ENCODE data around the gene DYRK3.
"Not testable (repeated sequence)": the region's sequence is repeated elsewhere in the genome, so short reads cannot be mapped to it uniquely, and the experiment has no call there.

Gene DYRK3

DNA sequence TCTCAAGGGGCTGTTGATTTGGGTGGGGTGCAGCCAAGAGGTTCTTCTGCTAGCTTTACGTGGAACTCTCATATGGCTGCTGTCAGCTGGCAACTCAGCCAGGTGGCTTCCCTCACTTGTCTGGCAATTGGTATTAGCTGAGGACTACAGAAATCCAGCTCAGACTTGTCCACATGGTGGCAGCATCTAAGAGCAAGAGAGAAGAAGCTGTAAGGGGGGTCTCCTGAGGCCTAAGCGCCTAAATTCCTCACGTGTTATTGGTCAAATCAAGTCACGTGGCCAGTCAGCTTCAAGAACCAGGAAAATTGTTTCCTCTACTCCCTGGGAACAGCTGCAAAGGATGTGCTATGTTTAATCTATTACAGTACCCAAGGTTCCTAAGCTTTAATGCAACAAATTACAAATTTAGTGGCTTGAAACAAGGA lies 4.2 kb upstream of the DYRK3 start:
- DNase-seq (ENCODE audit: low read depth), result peak; percentile 86

DNA sequence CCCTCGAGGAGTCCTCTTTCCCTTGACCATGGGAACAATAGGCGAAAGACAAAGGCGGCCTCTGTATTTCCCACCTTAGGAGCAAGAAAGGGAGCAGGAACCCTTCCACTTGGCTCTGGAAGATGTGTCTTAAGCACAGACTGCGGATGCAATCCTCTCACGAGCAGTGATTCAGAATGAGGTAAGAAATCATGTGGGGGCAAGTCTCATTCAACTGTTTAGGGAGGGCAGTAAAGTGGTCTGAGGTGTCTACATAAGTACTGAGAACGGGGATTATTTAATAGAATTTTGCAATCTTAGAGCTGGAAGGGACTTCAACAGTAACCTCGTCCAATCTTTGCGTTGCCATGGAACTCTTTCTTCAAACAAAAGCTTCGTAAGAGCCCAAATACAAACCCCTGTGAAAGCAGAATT lies 1.6 kb upstream of the DYRK3 start:
- DNase-seq (ENCODE audit: low read depth), result peak; percentile 97

GRCh38 chr1:206634365-206635079 lies 814 bp upstream of the DYRK3 start:
- peak; percentile 76 for DNase-seq (ENCODE audit: low read depth)

GRCh38 chr1:206635978-206636345 lies 626 bp downstream of the DYRK3 start:
- DNase-seq (ENCODE audit: low read depth), result no peak

DNA sequence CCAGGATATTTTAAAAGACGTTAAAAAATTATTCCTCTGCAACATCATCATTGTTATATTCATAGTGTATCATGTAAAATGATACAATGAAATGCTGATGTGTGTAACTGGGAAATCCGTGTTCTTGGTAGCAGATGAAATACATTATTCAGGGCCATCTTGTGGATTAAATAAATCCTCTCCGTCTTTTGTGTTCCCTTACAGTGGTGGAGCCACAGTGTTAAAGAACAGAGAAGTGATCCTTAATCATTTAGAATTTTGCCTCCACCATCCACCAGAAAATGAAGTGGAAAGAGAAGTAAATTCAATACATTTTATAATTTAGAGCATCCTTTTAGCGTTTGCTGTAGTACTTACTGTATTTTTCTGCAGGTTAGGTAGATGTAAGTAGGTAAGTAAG lies 1.3 kb downstream of the DYRK3 start:
- no peak for DNase-seq (ENCODE audit: low read depth)

DNA sequence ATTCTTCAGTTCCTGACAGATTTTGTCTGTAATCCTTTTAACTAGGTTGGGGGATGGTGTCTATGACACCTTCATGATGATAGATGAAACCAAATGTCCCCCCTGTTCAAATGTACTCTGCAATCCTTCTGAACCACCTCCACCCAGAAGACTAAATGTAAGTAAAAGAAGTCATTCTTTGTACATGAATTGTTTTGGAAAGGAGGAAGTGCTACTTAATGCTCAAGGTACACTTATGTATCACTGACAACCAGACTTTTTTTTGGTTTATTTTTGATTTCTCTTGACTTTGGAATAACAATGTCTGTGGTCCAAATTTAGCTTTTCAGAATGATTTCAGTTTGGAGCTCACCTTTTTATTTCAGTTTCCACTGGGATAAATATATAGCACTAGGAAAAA lies 2.3 kb downstream of the DYRK3 start:
- DNase-seq (ENCODE audit: low read depth), result no peak

DNA sequence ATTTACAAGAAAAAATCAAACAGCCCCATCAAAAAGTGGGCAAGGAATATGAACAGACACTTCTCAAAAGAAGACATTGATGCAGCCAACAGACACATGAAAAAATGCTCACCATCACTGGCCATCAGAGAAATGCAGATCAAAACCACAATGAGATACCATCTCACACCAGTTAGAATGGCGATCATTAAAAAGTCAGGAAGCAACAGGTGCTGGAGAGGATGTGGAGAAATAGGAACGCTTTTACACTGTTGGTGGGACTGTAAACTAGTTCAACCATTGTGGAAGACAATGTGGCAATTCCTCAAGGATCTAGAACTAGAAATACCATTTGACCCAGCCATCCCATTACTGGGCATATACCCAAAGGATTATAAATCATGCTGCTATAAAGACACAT lies 6.7 kb downstream of the DYRK3 start:
- not testable (repeated sequence) for DNase-seq (ENCODE audit: low read depth)

GRCh38 chr1:206643118-206643698 lies 7.9 kb downstream of the DYRK3 start:
- no peak for DNase-seq (ENCODE audit: low read depth)

- no peak for DNase-seq (ENCODE audit: low read depth)
Measured at GRCh38 chr1:206646504-206646903, 11.2 kb downstream of the DYRK3 start.

DNA sequence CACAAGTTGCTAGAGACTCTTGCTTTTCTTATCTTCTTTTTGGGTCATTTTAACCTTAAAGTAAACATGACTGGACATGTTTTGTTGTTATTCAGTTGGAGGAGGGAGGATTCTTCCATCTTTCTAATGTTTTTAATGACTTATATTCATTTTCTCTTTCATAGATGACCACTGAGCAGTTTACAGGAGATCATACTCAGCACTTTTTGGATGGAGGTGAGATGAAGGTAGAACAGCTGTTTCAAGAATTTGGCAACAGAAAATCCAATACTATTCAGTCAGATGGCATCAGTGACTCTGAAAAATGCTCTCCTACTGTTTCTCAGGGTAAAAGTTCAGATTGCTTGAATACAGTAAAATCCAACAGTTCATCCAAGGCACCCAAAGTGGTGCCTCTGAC lies 11.9 kb downstream of the DYRK3 start:
- DNase-seq (ENCODE audit: low read depth), result no peak

GRCh38 chr1:206649261-206649921 lies 14.1 kb downstream of the DYRK3 start:
- DNase-seq (ENCODE audit: low read depth), result no peak

- DNase-seq (ENCODE audit: low read depth), result no peak
Measured at GRCh38 chr1:206651014-206651413, 15.7 kb downstream of the DYRK3 start.

DNA sequence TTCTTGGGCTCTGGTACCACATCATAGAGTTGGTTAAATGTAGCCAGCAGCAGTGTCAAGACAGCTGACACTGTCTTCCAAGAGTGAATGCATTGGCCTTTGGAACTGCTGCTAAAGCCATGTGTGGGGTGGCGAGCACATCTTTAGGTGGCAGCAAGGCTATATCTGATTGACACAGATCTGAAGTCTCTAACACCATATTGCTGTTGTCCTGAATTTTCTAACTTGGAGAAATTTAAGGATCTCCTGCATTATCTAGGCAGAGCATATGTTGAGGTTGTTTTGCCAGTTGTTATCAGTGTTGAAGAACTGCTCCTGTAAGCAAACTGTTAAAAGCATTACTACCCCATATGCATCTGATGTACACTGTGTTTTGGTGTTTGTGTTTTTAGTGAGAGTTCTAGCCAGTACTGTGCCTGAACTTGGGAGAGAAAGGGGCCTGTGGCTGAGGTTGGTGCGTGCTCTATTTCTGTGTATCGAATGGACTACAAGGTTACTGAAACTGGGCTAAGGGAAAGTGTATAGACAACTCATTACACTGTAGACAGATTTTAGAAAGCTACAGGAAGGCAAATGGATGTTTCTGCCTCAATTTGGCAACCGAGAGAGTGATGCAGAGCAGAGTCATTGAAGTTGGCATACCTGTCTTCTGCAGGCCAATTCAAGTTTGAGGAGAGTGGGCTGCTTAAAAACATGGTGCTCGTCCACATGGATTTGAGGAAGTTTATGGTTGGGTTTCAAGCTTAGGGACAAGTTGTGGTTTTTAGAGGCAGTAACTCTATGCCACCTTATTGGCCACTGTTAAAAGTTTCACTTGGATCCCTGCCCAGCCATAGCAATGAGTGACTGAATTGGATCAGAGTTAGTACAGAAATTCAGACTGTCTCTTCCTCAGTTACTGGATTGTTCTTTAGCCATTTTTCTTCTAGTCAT lies 16.9 kb downstream of the DYRK3 start:
- no peak for DNase-seq (ENCODE audit: low read depth)

DNA sequence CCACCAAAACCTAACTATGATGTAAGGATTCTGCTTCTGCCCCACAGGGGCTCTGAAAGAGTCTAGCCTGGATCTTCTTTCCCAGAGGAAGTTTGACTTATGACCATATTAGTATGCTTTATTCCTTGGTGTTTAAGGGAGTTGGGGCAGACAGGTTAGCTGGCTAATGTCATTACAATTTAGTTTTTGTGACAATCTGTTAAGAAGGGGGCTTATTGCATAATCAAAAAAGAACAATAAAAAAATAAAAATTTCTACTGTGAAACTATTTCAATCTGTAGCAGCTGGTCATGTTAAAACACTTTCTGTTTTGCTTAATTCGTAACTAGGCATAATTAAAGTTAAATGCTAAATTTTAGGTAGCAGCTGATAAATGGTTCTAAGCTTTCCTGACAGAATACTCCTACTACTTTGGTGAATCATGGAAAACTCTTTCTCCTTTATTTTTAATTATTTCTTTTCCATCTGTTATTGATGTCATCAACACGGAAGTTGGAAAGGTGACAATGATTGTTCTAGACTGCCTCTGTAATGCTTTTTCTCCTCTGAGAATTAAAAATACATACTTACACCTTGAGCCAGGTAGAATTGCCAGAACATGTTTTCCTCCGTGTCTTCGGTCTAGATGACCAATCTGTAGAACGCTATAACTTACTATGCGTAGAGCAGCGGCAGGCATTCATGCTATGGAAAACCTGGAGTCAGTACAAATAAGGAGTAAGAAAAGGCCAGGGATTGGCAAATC lies 18.6 kb downstream of the DYRK3 start:
- DNase-seq (ENCODE audit: low read depth), result no peak

DNA sequence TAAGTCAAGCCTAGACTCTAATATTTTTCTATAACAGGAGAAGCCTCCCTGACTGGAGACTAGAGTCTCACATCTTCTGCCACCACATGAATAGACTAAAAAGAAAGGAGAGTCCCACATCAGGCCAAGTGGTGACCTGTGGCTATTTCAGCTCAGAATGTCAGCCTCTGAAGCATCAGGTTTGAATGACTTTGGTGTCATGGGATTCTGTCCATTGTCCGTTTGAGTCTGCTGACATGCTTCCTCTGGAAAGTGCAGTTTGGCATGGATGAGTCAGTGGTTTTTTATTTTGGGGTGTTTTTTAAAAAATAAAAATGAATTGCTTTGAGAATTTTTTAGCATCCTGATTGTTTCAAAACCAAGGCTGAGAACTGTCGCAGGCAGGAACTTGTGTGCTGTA lies 19.5 kb downstream of the DYRK3 start:
- no peak for DNase-seq (ENCODE audit: low read depth)

- no peak for DNase-seq (ENCODE audit: low read depth)
Measured at GRCh38 chr1:206655471-206655882, 20.1 kb downstream of the DYRK3 start.

- DNase-seq (ENCODE audit: low read depth), result no peak
Measured at GRCh38 chr1:206656936-206657335, 21.6 kb downstream of the DYRK3 start.

DNA sequence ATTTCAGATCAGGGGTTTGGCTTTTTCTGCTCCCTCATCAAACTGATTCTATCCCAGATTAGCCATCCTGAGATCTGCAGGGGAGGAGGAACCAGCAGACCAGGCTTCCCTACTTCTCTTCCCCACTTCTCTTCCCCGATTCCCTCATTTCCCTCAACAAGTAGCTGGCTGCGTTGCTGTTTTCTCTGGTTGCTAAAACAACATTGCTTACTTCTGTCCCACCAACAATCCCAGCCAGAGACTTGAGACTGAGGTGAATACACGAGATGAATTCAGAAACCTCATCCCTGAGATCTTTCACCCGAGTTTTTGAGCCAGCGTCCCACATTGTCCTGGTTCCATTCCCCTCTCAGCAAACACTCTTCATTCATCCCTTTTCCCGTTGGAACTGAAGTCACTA lies 22.4 kb downstream of the DYRK3 start:
- no peak for DNase-seq (ENCODE audit: low read depth)

DNA sequence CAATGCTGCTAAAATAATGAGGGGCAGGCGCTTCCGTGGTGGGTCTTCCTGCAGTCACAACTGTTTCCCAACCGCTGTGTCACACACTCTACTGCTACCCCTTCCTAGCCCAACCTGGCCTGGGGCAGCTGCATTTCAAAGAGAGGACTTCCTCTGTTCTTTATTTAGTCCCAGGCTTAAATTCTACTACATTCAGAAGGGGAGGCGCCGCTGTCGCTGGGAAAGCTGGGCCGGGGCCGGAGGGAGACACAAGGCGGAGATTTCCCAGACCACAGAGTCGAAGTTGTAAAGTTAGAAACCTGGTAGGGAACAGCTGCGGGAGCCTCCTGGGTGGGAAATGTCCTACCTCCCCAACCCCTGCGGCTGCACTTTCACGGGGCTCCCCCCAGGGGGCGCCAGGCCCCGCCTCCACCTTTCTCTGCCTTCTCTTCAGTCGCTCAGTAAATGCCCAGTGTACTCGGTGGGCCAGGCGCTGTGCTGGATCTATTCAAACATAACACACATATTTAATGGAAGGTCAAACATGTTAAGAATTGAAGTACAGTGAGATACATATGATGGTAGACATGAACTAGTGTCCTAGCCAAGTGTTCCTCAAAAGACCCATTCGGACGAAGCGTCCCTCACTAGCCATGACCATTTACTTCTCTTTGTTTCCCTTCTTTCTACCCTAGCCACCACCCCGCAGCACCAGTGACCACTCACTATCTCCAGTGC lies 23.1 kb downstream of the DYRK3 start:
- DNase-seq (ENCODE audit: low read depth), result no peak

DNA sequence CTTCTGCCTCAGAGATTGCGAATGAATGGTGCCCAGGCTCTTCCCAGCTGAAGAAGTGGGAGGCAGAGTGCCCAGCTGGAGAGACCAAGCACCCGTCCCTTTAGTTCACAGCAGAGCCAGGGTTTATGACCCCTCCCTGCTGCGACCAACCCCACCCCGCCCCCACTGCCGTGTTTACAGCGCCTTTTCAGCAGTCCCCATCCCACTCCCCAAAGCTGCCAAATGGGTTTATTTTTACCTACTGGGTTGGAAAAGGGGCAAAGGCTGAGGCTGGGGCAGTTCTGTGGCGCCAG lies 23.6 kb downstream of the DYRK3 start:
- DNase-seq (ENCODE audit: low read depth), result no peak

DNA sequence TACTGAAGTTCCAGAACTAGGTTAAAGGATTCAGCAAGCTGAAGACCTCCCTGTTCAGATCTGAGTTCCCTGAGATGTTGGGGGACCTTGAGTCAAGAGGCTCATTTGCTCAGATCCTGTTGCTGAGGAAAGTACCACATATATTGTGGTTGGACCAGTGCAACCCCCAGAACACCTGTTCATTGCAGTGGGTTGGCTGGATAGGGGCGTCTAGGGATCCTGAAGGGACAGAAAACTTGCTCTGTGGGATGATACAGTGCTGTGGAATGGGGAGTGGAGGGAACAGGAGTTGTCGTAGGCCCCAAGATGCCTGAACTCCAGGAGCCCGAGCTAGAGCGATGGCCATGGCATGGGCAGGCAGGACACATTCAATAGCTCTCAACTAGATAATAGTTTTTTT lies 24.8 kb downstream of the DYRK3 start:
- DNase-seq (ENCODE audit: low read depth), result no peak
